Pancreas (tissue), 10 donors: ENCODE results near the gene ZACN. TPM values are rescaled to one million over a fixed set of nuclear protein-coding genes. Genes with fewer than 3 reads are reported as not detected.

Experiments
- ATAC-seq, 4 donors: fragments of 200-7000 bp; cut with Tn5 transposase; one replicate each; pipeline versions ENCODE4 v1.8.0 to v1.9.1; 2020; ENCODE audit warnings: mild to moderate bottlenecking in 4 of 4, moderate library complexity in 4 of 4
- DNase-seq, 6 donors: peaks; one replicate each; pipeline ENCODE4 v3.0.0-alpha.2; 2020
- FAIRE-seq: peaks from 2 replicates; lab custom pipeline; 2012; peaks lifted over from hg19 to GRCh38; lab: Jason Lieb, UNC
- H3K27ac ChIP-seq, 4 donors: fragments of 200-600 bp; sonication (generic); 1 replicate in 3 of 4; 2 replicates in 1 of 4; pipeline versions ENCODE4 v1.5.0 to v1.8.0; 2020
- H3K27me3 ChIP-seq, 4 donors: fragments of 200-600 bp; one replicate each; pipeline ENCODE4 v1.8.0; 2021
- H3K36me3 ChIP-seq, 3 donors: fragments of 200-600 bp; sonication (generic) in 1 of 3; one replicate each; pipeline versions ENCODE4 v1.5.0 to v1.8.0; 2020 to 2021
- H3K4me1 ChIP-seq, 3 donors: fragments of 200-600 bp; one replicate each; pipeline ENCODE4 v1.8.0; 2021
- H3K4me3 ChIP-seq, 4 donors: fragments of 200-600 bp; sonication (generic) in 2 of 4; one replicate each; pipeline versions ENCODE4 v1.5.0 to v1.8.0; 2020 to 2021
- H3K9me3 ChIP-seq, 4 donors: fragments of 200-600 bp; one replicate each; pipeline ENCODE4 v1.8.0; 2021
- CTCF ChIP-seq, 4 donors: fragments of 200-600 bp; sonication (generic) in 3 of 4; IDR thresholded peaks; one replicate each; pipeline versions ENCODE4 v1.5.0 to v1.8.0; 2021; ENCODE audit warnings: antibody characterized with exemption in 4 of 4
- WGBS, 2 donors: extraction: QIAGEN DNeasy Blood & Tissue Kit; methylation state at CpG; one replicate each; pipeline ENCODE4 v1.1.7; 2013; 5-methylcytosine and 5-hydroxymethylcytosine counted together
- intact Hi-C, 3 donors: fragments of 100-400 bp; cut with DNase I; formaldehyde crosslinking; loops; one replicate each; pipeline versions ENCODE4 v1.11.1 to v1.14.2; 2022
- polyA plus RNA-seq, 2 donors: library from polyadenylated mRNA; stranded (reverse); fragments of 200-250 nt; gene quantifications; one replicate each; pipeline ENCODE4 v1.2.3, GENCODE V29; 2013
- total RNA-seq, 6 donors: library from RNA; stranded (reverse); fragmentation: NEBNext Ultra II Directional in 4 of 6; extraction: Animal tissue kit (Norgen Biotek cat#: 25700) in 4 of 6; gene quantifications; one replicate each; pipeline versions ENCODE4 v1.2.1 to v1.2.4, GENCODE V29; 2021 to 2023
- donor health status: healthy with polysubstance abuse.
- donor health status: DM: no; HTN: no; CAD: no; lungs with moderate emphysema.
- donor health status: DM: no; HTN: no; CAD: no.
- donor health status: control.
- donor health status: control.
- donor health status: Bipolar disorder and iron deficiency.
- donor health status: DM: yes; HTN: yes; CAD: no.
- donor health status: DM: no; HTN: no; CAD: no.
- donor health status: DM: no; HTN: no; CAD: no.
- donor health status: DM: yes; HTN: yes; CAD: no.

ZACN gene
- total and polyA plus RNA-seq, 8 donors, result 0.06 to 4.2 (median 3.4) TPM; not detected in 5

GRCh38 chr17:76094046-76094445 lies 15.1 kb downstream of the ZACN start:
- WGBS, 2 donors, result 88 to 92% methylated on average over 11 of the region's 11 CpGs
- TF ChIP-seq CTCF (IDR thresholded peaks at IDR 0.05), result no peak
- H3K27ac ChIP-seq, result no peak overlapping the region
- FAIRE-seq (no peak), DNase-seq (no peak), ATAC-seq (no peak)
- H3K4me3 ChIP-seq, result no peak overlapping the region
- peaks cover 0 to 60% (median 18%) of the 10 kb centered on the region in 3 donors for H3K36me3 ChIP-seq
- intact Hi-C loops, result no loop called here
- H3K9me3 ChIP-seq, result no peaks in the 10 kb centered on the region
- no peaks in the 10 kb centered on the region for H3K4me1 ChIP-seq
- no peaks in the 10 kb centered on the region for H3K27me3 ChIP-seq

- DNase-seq, result no peak
- no peak overlapping the region for H3K4me3 ChIP-seq
- FAIRE-seq, result no peak
- intact Hi-C loops, result no loop called here
- H3K36me3 ChIP-seq, result peaks cover 0 to 60% (median 10%) of the 10 kb centered on the region in 3 donors
- no peak for TF ChIP-seq CTCF (IDR thresholded peaks at IDR 0.05)
- WGBS, 2 donors, result 83 to 90% methylated on average over 13 of the region's 13 CpGs
- no peaks in the 10 kb centered on the region for H3K9me3 ChIP-seq
- no peak for ATAC-seq
- no peaks in the 10 kb centered on the region for H3K4me1 ChIP-seq
- no peaks in the 10 kb centered on the region for H3K27me3 ChIP-seq
- no peak overlapping the region for H3K27ac ChIP-seq
Measured at GRCh38 chr17:76095943-76096342, 17.0 kb downstream of the ZACN start.

- Histone ChIP-seq H3K4me1 (peaks cover 3 to 6% (median 5%) of the 10 kb centered on the region in 3 donors), H3K36me3 (peaks cover 0 to 63% (median 10%) of the 10 kb centered on the region in 3 donors), H3K4me3 (no peak overlapping the region), H3K9me3 (no peaks in the 10 kb centered on the region), H3K27me3 (no peaks in the 10 kb centered on the region), H3K27ac (no peak overlapping the region)
- no peak for ATAC-seq
- no peak for TF ChIP-seq CTCF (IDR thresholded peaks at IDR 0.05)
- intact Hi-C loops, result no loop called here
- no peak for FAIRE-seq
- 92 to 96% methylated on average over 19 of the region's 19 CpGs for WGBS, 2 donors
- DNase-seq, result peak in 1 of 6 donors; percentile 50
Measured at GRCh38 chr17:76097716-76098295, 18.8 kb downstream of the ZACN start.

GRCh38 chr17:76102944-76103273 lies 23.9 kb downstream of the ZACN start:
- peaks cover 3 to 10% (median 6%) of the 10 kb centered on the region in 3 donors for H3K4me1 ChIP-seq
- no peak for TF ChIP-seq CTCF (IDR thresholded peaks at IDR 0.05)
- peak overlapping the region; percentile 64 to 88 (median 79) for H3K4me3 ChIP-seq
- intact Hi-C loops, result no loop called here
- WGBS, 2 donors, result 0% methylated on average over 4 of the region's 4 CpGs
- H3K36me3 ChIP-seq, result peaks cover 0 to 21% (median 3%) of the 10 kb centered on the region in 3 donors
- no peak for DNase-seq
- H3K9me3 ChIP-seq, result no peaks in the 10 kb centered on the region
- H3K27ac ChIP-seq, result peak overlapping the region in 1 of 4 donors; percentile 75
- ATAC-seq, result peak in 3 of 4 donors; percentile 11 to 26 (median 20)
- no peaks in the 10 kb centered on the region for H3K27me3 ChIP-seq
- FAIRE-seq, result no peak
